Bone marrow (tissue), 2 donors: ENCODE data around the gene SELENOO.

Experiments
- DNase-seq, 2 donors: peaks; one replicate each; lab custom pipeline; 2025; lab: John Stamatoyannopoulos, UW

SELENOO gene

DNA sequence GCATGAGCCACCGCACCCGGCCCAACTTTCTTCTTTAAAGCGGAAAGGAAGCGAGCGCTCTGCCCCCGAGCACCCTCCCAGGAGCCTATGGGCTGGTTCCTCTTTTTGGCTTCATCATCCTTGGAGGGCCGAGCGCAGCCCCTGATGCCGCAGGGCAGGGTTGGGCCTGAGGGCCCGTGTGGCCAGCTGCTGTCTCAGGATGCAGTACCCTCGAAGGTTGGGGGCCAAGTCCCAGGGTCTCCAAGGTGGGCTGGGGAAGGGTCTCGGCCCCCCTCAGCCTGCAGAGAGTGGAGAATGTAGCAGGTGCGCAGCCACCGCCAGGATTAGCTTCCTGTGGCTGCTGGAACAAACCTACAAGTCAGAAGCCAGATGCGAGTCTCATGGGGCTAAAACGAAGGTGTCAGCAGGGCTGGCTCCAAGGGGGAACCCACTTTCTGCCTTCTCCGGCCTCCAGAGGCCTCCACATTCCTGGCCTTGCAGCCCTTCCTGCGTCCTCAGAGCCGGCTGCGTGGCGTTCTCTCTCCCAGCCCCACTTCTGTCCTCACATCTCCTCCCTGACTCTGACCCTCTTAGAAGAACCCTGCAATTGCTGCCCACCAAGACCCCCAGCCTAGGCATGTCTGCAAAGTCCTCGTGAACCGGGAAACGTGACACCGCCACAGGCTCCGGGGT lies 27.4 kb upstream of the SELENOO start:
- no peak for DNase-seq

DNA sequence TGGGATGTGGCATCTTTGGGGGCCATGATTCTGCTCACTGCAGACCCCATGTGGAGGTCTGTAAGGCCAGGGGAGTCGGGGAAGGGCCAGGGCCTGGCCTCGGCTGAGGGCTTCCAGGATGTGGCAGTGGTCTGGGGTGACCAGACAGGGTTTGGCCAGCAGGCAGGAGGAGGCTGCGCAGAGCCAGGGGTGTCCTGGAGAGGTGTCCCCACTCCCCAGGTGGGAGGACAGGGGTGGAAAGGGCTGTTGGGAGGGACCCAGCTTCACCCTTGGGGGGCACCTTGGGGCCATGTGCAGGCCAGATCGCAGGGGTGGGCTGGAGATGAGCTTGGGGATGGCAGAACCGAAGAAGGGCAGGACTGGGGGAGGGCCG lies 26.8 kb upstream of the SELENOO start:
- no peak for DNase-seq

DNA sequence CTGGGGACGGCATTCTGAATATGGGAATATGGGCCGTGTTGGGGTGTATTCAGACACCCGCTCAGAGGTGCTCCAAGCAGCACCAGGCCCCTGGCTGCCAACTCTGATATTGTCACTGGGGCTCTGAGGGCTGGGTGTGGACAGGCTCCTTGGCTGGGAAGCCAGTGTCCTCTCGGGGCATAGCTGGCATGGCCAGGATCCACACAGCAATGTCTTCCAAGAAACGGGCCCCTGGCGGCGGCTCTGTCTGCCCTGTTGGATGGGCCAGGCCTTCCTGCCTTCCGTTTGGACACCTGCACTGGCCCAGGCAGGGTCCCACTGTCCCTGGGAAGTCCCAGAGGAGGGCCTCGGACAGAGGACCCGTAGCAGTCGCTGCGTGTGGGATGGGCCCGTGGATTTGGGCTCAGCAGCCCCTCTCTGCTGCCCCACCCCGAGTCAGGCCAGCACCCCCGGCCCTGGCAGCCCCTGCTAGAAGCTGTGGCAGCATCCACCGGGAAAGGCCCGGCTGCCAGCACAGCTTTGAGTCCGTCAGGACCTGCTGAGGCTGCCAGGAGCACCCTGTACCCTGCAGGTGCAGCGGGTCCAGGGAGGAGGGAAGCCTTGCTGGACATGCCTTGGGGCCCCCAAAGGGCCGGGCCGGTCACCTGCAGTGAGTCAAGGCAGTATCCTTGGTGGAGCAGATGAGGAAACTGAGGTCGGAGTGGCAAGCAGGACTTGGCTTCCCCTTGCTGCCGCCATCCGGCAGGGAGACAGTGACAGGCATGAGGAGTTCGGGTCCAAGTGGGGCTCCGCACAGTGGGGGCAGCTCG lies 26.2 kb upstream of the SELENOO start:
- no peak for DNase-seq

DNA sequence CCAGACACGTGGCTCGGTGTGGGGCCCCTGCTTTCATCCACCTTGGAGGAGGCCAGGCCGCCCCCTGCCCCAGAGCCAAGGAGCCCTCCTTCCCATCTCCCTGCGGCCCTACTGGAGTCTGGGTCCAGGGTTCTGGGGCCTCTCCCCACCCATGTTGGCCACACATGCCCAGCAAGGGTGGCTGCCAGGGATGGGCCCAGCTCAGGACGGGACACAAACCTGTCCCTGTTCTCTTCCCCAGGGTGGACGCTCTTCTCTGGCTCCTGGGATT lies 25.7 kb upstream of the SELENOO start:
- DNase-seq = no peak

DNA sequence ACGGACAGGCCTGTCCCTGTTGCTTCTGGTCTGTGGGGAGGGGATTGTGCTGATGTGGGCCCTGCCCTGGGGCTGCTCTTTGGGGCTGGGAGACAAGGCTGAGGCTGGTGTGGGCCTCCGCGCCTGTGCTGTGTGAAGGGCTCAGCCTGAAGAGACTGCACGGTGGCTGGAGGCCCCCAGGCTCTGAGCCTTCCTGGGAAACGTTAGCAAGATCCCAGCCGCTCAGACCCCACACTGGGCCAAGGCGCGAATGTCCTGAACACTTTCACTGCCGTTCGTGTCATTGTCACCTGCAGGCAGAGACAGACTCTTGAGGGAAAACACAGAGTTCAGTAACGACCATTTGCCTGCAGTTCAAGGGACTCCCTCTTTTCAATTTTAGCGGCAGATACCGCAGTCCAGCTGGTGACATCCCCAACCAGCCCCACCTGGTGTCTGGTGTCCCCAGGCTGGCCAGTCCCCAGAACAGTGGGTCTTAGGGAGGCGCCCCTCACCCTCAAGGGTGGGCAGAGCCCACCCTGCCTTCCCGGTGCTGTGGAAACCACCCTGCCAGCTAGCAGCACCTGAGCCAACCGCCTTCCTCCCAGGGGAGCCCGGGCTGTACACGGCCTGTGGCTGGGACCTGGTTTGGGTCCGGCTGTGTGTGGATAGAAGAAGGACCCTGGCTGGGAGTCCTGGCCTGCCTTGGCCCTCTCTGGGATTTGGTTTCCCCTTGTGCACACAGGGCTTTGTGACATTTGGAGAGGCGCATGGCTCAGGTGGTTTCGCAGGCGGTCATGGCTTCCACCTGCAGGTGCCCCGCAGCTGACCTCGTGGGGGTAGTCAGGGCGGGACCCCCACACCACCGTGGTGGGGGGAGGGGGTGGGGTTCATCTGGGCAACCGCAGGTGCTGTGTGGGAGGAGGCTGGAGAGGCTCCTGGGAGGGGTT lies 24.6 kb upstream of the SELENOO start:
- no peak for DNase-seq

DNA sequence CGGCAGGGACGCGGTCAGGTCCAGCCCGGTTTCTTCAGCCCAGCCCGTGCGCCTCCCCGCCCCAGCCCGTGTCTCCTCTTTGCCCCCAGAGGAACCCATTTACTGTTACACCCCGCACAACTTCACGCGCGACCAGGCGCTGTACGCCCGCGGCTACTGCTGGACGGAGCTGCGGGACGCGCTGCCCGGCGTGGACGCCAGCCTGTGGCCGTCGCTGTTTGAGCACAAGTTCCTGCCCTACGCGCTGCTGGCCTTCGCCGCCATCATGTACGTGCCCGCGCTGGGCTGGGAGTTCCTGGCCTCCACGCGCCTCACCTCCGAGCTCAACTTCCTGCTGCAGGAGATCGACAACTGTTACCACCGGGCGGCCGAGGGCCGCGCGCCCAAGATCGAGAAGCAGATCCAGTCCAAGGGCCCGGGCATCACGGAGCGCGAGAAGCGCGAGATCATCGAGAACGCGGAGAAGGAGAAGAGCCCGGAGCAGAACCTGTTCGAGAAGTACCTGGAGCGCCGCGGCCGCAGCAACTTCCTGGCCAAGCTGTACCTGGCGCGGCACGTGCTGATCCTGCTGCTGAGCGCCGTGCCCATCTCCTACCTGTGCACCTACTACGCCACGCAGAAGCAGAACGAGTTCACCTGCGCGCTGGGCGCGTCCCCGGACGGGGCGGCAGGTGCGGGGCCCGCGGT lies 23.8 kb upstream of the SELENOO start:
- DNase-seq = no peak

DNA sequence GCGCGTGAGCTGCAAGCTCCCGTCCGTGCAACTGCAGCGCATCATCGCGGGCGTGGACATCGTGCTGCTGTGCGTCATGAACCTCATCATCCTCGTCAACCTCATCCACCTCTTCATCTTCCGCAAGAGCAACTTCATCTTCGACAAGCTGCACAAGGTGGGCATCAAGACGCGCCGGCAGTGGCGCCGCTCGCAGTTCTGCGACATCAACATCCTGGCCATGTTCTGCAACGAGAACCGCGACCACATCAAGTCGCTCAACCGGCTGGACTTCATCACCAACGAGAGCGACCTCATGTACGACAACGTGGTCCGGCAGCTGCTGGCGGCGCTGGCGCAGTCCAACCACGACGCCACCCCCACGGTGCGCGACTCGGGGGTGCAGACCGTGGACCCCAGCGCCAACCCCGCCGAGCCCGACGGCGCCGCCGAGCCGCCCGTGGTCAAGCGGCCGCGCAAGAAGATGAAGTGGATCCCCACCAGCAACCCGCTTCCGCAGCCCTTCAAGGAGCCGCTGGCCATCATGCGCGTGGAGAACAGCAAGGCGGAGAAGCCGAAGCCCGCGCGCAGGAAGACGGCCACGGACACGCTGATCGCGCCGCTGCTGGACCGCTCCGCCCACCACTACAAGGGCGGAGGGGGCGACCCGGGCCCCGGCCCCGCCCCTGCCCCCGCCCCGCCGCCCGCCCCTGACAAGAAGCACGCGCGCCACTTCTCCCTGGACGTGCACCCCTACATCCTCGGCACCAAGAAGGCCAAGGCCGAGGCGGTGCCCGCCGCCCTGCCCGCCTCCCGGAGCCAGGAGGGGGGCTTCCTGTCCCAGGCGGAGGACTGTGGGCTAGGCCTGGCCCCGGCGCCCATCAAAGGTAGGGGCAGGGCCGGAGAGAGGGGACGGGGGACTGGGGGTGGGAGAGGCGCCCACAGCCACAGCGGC lies 23.0 kb upstream of the SELENOO start:
- no peak for DNase-seq

DNA sequence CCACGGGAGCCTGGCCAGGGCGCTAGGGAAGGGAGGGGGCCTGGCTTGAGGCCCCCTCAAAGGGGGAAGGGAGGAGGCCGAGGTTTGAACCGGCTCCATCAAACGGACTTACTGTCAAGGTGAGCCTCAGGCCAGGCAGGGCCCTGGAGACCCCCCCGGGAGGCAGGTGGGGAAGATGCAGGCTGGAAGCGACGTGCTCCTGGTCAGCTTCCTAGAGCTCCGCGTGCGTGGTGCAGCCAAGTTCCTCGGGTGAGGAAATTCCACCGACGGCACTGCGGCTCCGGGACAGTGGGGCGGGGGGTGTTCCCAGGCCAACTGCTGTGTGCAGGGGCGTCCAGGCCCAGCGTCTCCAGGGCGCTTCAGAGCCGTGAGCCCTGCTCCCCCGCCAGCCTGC lies 22.3 kb upstream of the SELENOO start:
- DNase-seq = no peak

DNA sequence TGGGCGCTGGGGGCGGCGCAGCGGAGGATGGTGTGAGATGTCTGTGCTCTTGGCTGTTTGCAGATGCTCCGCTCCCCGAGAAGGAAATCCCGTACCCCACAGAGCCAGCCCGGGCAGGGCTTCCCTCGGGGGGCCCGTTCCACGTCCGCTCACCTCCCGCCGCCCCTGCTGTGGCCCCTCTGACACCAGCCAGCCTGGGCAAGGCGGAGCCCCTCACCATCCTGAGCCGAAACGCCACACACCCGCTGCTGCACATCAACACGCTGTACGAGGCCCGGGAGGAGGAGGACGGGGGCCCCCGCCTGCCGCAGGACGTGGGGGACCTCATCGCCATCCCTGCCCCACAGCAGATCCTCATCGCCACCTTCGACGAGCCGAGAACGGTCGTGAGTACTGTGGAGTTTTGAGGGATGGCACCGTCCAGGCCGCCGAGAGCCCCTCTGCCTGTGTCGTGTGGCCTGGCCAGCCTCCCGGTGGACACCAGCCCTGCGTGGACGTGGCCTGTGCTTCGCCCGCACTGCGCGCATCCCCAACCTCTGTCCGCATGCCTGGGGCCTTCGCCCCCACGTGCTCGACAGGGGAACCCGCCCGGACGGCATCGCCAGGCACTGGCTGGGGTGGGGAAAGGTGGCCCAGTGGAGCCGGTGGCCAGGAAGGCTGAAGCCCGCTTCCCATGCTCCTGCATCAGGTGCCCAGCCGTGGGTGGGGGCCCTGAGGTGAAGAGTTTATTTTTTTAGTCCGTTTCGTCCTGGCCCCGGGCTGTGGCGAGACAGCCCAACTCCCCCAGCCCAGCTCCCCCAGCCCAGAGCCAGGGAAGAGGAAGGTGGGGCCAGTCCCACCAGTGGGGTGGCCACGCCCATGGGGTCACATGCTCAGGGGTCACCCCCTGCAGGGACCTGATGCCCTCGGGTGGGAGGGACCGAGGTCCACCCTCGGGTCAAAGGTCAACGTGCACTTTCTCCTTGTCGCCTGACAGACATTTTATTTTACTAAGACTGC lies 21.6 kb upstream of the SELENOO start:
- DNase-seq = no peak

DNA sequence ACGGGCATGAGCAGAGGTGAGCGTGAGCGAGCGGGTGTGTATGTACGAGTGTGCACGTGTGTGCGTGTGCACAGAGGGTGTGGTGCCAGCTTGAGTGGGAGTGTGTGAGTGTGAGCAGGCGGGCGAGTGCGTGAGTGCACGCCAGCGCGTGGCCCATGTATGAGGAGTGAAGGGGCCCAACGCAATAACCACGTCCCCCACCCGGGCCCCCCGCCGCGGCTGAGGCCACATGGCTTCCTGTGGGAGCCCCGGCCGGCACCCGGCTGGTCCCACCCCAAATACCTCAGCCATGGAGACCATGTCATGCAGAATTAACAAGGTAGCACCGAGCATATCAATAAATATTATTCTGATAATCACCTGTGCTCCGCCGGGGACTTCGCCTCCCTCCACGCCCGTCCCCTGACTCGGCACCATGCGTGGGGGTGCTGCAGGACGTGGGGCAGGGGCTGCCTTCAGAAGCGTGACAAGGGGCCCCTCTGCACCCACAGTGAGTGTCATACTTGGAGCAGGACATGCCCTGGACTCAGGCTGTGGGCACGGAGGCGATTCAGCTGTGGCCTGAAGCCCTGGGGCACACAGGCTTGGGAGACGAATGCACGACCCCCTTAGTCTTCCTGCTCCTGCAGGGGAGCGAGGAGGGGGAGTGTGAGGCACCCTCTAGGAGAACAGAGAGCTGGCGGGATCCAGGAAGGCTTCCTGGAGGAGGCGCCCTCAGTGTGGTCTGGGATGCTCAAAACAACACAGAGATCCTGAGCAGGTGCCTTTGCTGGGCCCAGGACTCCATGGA lies 20.7 kb upstream of the SELENOO start:
- DNase-seq = no peak

DNA sequence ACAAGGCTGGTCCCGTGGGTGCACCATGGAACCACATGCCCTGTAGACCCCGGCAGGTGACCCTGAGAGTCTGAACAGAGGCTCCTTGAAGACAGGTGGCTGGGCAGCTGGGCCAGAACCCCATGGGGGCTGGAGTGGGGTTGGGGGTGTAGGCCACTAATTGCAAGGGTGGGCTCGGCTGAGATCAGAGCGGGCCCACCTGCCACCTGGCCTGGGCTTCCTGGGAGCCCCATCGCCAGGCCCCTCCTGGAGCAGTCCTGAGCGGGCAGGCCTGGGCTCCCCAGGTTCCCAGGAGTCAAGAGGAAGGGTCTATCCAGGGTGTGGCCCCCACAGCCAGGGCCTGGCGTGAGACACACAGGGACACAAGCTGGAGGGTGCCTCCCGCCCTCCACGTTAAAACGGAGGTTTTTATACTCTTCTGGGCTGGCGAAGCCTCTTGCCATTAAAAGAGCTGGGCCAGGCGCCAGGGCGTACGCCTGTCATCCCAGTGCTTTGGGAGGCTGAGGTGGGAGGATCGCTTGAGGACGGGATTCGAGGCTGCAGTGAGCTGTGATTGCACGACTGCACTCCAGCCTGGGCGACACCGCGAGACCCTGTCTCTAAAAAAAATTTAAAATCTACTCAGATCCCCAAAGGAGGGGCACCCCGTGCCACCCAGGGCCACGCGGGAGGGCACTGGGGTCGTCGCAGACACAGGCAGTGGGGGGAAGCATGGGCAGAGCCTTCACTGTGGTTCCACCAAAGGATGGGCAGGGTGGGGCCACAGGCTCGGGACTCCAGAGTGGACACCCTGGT lies 19.9 kb upstream of the SELENOO start:
- DNase-seq = no peak

DNA sequence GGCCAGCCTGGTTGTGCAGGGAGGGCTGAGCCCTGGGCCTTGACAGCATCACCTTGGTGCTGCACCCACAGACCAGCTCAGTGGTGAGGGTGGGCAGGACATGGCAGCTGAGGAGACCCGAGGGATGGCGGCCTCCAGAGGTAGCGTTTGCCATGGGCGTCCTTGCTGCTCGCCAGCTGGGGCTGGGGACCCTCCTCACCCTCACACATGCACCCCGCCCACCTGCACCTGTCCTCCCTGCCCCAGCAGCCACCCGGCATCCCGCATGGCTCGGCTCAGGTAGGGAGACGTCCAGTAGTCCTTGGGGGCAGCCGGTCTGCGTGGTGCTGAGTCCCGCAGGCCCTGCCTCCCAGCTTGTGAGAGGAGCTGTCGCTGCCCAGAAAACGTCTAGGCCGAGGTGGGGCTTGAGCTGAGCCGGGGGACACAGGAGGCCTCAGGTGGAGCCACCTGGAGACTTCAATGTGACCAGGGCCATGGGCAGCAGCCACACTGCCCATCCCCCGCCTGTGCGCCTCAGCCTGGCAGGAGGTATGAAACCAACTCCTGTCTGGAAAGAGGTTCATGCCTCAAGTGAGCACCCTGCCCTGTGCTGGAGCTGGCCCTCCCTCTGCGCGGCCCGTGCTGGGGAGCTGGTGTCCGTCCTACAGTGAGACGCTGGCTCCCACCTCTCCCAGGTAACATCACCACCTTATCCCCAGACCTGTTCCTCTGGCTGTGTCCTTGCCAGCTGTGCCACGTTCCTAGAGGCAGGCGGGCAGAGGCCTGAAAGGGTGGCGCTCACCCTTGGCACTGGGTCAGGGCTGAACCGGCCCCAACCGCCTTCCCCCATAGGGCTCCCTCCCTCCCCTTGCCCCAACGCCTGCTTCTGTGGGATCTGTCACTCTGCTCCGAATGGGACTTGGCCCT lies 18.4 kb upstream of the SELENOO start:
- no peak for DNase-seq

DNA sequence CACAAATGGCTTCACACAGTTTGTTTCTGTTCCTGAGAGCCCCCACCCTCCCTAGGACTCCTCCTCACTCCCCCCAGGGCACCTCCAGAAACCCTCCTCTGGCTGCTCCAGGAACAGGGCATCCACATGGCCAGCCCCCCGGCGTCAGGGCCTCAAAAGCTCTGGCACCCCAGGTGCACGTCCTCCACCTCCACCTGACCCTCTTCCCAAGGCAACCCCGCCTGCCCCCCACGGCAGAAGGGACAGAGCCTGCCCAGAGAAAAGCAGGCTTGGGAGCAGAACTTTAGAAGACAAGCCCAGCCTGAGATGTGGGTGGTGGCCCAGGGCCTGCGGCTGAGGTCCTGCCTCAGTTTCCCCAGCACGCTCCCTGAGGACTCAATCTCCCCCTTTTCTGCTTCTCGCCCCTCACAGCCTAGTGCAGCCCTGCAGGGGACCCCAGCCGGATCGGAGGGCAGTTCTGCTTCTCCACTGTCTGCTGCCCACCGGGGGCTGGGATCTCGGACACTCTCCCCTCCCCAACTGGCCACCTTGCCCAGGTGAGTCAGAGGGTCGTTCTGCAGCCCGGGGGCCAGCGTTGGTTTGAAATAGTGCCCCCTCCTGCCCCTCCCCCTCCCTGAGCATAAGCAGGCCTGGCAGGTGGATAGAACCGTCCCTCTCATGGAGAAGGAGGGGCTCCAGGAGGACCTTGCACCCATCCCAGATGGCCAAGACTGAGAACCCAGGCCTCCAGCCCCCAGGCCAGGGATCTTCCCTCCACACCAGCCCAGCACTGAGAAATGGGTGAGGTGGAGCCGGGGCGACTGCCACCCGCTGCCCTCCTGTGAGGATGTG lies 17.5 kb upstream of the SELENOO start:
- no peak for DNase-seq

DNA sequence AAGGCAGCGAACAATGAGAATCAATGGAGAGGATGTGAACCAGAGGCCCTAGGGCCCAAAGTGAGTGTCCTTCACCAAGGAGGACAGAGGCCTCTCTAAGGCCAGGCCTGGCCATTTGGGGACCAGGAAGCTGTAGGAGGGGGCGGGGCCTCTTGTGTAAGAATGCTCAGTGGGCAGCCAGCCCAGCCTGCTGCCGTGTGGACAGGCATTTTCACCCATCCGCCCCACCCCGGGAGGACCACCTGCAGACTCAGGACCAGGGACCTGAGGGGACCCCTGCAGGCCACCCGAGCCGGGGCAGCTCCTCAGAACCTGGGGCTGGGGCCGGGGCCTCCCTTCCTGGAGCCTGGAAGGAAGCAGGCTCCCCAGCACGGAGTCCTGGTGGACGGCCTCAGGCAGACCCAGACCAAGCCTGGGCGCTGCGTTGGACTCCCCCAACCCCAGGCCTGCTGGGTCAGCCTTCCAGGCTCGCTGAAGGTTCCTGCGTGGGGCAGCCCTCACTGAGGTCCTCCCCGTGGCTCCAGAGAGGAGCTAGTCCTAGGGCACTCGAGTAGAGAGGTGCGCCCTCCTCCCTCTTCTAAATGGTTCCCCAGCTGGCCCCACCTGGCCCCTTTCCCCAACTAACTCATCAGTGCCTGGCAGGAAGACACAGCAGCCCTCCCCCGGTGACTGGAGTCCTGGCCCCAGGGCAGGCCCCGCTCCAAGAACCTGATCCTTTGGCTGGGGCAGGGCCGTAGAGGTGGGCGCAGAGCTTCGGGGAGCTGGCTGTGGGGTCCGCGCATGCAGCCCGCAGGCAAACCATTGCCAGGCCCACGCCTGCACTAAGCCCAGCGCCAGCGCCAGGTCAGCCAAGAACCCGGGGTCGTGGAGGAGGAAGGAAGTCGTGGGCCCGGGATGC lies 16.6 kb upstream of the SELENOO start:
- DNase-seq = no peak

DNA sequence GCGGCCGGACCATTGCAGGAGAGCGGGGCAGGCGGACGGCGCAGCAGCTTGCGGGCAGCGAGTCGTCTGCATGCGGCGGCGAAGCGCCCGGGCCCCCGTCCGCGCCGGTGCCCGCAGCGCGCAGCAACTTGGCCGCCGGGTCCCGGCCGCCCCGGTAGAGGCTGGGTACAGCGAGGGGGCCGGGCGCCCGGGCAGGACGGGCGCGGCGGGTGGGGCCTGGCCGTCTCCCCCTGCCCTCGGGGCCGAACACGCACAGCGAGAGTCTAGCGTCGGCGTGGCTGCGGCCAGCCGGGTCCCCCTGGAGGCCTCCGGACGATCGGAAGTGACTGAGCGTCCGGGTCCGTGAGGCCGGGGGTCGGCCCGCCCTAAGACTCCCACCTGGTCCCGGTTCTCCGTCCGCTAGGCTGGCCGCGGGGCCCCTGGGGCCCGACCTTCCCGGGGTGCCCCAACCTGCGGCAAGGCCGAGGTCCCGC lies 15.9 kb upstream of the SELENOO start:
- DNase-seq = no peak
